ENCODE data around the gene VPS37C.

DNA sequence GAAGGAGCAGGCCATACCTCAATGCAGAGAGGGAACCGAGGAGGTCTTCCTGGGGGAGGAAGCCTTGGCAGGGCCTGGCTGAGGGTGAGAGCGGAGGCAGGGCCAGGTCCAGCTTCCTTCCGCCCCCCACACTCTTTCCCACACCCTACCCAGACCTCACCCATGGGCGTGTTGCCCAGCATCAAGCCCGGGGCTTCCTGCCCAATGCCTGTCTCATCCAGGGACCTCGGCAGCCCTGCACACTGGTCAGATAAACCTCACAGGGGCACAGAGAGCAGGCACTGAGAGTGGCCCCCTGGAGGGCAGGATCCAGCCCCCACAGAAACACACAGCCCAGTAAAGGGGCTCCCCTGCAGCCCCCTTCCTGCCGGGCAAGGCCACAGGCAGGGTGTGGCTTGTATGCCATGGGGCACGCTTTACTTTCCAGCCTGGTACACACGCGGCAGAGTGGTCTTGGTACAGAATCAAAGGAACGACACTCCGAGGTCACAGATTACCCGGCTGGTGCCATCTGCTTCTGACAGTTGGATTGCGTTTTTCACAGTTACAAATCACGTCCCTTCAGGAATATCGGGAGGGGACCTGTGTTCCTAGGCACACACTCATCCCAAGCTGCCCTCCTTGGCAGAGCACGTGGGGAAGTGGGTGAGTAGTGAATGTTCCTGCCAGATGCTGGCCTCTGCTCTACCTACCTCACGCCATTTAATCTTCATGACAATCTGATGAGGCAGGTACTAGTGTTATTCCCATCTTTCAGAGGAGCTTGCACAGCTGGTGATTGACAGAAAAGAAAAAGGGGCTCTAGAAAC is 79.0 kb downstream of the VPS37C start:
- TF ChIP-seq, protein P1, sequence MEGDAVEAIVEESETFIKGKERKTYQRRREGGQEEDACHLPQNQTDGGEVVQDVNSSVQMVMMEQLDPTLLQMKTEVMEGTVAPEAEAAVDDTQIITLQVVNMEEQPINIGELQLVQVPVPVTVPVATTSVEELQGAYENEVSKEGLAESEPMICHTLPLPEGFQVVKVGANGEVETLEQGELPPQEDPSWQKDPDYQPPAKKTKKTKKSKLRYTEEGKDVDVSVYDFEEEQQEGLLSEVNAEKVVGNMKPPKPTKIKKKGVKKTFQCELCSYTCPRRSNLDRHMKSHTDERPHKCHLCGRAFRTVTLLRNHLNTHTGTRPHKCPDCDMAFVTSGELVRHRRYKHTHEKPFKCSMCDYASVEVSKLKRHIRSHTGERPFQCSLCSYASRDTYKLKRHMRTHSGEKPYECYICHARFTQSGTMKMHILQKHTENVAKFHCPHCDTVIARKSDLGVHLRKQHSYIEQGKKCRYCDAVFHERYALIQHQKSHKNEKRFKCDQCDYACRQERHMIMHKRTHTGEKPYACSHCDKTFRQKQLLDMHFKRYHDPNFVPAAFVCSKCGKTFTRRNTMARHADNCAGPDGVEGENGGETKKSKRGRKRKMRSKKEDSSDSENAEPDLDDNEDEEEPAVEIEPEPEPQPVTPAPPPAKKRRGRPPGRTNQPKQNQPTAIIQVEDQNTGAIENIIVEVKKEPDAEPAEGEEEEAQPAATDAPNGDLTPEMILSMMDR (IDR thresholded peaks at IDR 0.05; ENCODE audit: low read depth, low read length, missing input control) = no peak
- TF ChIP-seq, protein P2, sequence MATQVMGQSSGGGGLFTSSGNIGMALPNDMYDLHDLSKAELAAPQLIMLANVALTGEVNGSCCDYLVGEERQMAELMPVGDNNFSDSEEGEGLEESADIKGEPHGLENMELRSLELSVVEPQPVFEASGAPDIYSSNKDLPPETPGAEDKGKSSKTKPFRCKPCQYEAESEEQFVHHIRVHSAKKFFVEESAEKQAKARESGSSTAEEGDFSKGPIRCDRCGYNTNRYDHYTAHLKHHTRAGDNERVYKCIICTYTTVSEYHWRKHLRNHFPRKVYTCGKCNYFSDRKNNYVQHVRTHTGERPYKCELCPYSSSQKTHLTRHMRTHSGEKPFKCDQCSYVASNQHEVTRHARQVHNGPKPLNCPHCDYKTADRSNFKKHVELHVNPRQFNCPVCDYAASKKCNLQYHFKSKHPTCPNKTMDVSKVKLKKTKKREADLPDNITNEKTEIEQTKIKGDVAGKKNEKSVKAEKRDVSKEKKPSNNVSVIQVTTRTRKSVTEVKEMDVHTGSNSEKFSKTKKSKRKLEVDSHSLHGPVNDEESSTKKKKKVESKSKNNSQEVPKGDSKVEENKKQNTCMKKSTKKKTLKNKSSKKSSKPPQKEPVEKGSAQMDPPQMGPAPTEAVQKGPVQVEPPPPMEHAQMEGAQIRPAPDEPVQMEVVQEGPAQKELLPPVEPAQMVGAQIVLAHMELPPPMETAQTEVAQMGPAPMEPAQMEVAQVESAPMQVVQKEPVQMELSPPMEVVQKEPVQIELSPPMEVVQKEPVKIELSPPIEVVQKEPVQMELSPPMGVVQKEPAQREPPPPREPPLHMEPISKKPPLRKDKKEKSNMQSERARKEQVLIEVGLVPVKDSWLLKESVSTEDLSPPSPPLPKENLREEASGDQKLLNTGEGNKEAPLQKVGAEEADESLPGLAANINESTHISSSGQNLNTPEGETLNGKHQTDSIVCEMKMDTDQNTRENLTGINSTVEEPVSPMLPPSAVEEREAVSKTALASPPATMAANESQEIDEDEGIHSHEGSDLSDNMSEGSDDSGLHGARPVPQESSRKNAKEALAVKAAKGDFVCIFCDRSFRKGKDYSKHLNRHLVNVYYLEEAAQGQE (IDR thresholded peaks at IDR 0.05) = no peak
- TF ChIP-seq, protein P3, sequence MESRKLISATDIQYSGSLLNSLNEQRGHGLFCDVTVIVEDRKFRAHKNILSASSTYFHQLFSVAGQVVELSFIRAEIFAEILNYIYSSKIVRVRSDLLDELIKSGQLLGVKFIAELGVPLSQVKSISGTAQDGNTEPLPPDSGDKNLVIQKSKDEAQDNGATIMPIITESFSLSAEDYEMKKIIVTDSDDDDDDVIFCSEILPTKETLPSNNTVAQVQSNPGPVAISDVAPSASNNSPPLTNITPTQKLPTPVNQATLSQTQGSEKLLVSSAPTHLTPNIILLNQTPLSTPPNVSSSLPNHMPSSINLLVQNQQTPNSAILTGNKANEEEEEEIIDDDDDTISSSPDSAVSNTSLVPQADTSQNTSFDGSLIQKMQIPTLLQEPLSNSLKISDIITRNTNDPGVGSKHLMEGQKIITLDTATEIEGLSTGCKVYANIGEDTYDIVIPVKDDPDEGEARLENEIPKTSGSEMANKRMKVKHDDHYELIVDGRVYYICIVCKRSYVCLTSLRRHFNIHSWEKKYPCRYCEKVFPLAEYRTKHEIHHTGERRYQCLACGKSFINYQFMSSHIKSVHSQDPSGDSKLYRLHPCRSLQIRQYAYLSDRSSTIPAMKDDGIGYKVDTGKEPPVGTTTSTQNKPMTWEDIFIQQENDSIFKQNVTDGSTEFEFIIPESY (IDR thresholded peaks at IDR 0.05) = no peak
- TF ChIP-seq GABPA (IDR thresholded peaks at IDR 0.05 in 1 of 2, conservative IDR thresholded peaks at IDR 0.05 in 1 of 2) (no peak), HNF4A (conservative IDR thresholded peaks at IDR 0.05) (no peak), SP1 (IDR thresholded peaks at IDR 0.05) (no peak), JUND (IDR thresholded peaks at IDR 0.05) (no peak)
